B cell (primary cell): Measurements from ENCODE around the gene ITIH1.

Source experiments
- CTCF ChIP-seq: fragments of 200-600 bp; IDR thresholded peaks from one replicate; pipeline ENCODE4 v1.8.0; 2022; ENCODE audit warnings: antibody characterized with exemption, mild to moderate bottlenecking
- EZH2 ChIP-seq: IDR thresholded peaks from 2 replicates; pipeline ENCODE4 v1.6.1; 2012; ENCODE audit warnings: borderline replicate concordance, low read depth, mild to moderate bottlenecking, moderate library complexity, low read length; ENCODE audit not compliant: insufficient read depth, poor library complexity, severe bottlenecking

- TF ChIP-seq CTCF (no peak), EZH2 (no peak)
Measured at GRCh38 chr3:52771702-52772101, 5.7 kb upstream of the ITIH1 start.
